LNCaP clone FGC (cell line): ENCODE data around the gene CMBL.

Source experiments
- DNase-seq: peaks from one replicate; pipeline ENCODE4 v3.0.0-alpha.2; 2011; ENCODE audit warnings: low read depth
- H3K4me3 ChIP-seq: 2 replicates; pipeline ENCODE4 v1.5.1; 2011; ENCODE audit warnings: mild to moderate bottlenecking, low read depth, low read length, control low read depth
- TF ChIP-seq, protein P1 (sequence below): IDR thresholded peaks from 2 replicates; pipeline ENCODE4 v1.5.1; 2012; ENCODE audit warnings: mild to moderate bottlenecking; ENCODE audit not compliant: control insufficient read depth, insufficient read depth; ENCODE audit errors: extremely low read depth

Gene CMBL

DNA sequence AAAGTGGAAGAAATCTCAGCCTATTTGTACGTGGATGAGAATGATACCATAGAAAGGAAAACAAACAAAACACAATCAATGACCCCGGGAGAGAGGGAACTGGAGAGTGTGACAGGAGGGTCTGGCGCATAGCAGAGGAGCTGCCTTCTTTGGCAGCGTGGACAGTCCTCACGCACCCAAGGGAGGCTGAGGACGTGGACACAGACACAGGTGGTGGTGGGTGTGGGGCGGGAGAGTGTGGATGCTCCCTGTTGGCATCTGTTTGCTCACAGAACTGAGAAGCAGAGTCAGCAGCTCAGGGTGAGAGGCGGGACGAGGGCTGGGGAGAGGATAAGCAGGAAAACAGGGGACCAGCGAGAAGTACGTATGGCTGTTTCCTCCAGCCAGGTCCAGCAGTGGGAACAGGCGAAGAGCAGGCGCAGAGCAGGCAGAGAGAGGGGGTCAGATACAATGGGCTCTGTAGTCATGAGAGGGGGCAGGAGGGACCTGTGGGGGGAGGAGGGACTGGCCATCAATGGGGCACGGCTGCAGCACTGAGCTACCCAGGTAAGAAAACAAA lies 10.0 kb downstream of the CMBL start:
- TF ChIP-seq, protein P1, sequence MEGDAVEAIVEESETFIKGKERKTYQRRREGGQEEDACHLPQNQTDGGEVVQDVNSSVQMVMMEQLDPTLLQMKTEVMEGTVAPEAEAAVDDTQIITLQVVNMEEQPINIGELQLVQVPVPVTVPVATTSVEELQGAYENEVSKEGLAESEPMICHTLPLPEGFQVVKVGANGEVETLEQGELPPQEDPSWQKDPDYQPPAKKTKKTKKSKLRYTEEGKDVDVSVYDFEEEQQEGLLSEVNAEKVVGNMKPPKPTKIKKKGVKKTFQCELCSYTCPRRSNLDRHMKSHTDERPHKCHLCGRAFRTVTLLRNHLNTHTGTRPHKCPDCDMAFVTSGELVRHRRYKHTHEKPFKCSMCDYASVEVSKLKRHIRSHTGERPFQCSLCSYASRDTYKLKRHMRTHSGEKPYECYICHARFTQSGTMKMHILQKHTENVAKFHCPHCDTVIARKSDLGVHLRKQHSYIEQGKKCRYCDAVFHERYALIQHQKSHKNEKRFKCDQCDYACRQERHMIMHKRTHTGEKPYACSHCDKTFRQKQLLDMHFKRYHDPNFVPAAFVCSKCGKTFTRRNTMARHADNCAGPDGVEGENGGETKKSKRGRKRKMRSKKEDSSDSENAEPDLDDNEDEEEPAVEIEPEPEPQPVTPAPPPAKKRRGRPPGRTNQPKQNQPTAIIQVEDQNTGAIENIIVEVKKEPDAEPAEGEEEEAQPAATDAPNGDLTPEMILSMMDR = no peak
- no peak for DNase-seq
- no peak overlapping the region for H3K4me3 ChIP-seq

DNA sequence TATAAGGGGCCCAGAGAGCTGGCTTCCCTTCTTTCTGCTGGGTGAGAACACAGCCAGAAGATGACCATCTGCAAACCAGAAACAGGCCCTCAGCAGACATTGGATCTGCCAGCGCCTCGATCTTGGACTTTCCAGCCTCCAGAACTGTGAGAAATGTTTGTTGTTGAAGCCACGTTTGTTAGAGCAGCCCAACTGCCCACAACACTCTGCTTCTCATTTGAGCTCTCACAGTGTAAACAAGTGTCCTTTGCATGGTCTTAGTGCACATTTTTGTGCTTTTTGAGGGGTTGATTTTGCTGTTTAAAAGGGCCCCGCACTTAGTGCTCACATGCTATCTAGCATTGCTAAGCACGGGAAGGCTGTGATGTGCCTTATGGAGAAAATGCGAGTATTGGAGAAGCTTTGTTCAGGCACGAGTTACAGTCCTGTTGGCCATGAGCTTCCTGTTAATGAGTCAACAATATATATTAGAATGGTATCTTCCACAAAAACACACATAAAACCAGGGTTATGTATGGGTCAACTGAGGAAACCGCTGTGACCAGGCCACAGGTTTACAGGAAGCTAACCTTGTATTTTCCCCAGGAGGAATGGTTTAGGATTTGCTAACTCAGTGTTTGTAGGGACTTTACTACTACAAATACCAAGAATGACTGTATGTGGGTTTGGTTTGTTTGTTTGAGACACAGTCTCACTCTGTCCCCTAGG lies 11.9 kb downstream of the CMBL start:
- TF ChIP-seq, protein P1 = no peak
- no peak for DNase-seq
- no peak overlapping the region for H3K4me3 ChIP-seq

DNA sequence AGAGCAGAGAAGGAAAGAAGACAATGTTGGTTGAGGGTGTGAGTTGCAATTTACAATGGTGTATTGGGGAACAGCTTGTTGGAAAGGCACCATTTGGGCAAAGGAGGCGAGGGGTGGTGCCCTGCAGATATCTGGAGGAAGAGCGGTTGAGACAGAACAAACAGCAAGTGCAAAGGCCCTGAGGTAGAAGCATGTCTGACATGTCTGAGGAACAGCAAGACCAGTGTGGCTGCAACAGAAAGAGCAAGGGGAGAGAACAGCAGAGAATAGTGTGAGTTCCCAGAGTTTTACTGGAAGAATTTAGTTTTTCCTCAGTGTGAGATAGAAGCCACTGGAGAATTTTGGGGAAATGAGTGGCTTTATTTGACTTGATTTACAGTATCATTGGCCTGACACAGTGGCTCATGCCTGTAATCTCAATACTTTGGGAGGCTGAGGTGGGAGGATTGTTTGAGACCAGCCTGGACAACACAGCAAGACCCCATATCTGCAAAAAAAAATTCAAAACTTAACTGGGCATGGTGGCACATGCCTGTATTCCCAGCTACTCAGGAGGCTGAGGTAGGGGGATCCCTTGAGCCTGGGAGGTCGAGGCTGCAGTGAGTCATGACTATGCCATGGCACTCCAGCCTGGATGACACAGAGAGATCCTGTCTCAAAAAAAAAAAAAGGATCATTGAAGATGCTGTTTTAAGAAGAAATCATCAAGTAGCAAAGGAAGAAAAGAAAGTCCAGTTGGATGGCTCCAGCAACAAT lies 13.6 kb downstream of the CMBL start:
- TF ChIP-seq, protein P1 = no peak
- no peak for DNase-seq
- H3K4me3 ChIP-seq = no peak overlapping the region

DNA sequence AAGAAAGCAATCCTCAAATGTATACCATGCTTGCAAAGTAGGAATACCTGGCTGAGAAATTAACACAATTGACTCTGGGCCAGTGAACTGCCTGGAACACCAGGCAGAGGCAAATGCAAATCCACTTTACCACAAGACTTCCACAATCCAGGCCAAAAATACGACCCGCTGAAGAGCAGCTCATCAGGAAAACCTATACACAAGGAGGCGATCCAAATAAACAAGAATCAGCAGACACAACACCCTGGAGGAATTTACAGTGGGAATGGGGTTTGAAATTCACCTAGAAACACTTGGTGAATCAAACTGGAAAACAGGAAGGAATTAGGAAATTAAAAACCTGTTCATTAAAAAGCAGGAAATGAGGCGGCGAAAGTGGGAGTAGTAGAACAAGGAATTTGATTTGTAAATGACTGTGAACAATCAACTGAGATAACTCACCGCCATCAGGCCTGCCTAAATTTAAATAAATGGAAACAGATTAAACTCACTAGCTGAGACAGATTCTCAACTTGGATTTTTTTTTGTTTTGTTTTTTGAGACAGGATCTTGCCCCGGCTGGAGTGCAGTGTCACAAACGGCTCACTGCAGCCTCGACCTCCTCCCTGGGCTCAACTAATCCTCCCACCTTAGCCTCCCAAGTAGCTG lies 15.9 kb downstream of the CMBL start:
- TF ChIP-seq, protein P1 = no peak
- DNase-seq = no peak
- no peak overlapping the region for H3K4me3 ChIP-seq

DNA sequence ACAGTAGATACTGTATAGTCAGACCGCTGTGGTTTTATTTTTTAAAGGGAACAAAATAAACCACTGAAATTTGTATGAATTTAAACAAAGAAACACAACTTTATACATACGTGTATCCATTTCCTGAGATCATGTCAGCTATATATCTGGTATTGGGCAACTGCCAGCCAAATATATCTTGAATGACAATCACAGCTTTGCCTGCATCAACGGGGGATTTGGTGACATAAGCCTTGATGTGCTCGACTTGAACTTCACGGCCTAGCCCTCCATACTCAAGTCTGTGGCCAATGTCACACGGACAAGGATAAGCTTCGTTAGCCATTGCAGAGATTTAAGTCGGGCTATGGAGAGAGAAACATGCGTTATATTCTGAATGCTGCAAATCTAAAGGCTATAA lies 17.3 kb downstream of the CMBL start:
- H3K4me3 ChIP-seq = no peak overlapping the region
- TF ChIP-seq, protein P1 = no peak
- no peak for DNase-seq

DNA sequence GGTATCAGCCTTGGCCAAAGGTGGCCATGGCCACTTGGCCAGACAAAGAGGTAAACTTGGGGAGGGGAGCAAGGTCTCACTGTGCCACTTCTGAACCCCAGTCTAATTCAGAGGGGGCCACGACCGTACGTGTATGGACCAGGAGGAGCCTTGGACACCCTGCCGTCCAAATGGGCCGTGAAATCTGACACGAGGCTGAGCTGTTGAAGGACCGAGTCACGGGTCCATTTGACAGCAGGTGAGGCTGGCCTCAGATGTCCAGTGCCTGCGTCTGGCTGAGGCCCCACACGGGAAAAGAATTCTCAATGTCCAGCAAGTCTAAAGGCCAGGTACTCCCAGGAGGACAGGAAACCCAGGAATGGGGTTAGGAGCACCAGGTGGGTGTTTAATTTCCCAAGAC lies 17.7 kb downstream of the CMBL start:
- no peak overlapping the region for H3K4me3 ChIP-seq
- no peak for DNase-seq
- TF ChIP-seq, protein P1 = no peak
